Measurements from ENCODE around the gene MS4A6E. TPM values are rescaled to one million over a fixed set of nuclear protein-coding genes. Genes with fewer than 3 reads are reported as not detected.
A peak's percentile ranks its signal among the peaks of the same experiment; 100 is the strongest.

The MS4A6E gene
- total RNA-seq, 1 donor from 2014 or later, result not detected

GRCh38 chr11:60371386-60371785 lies 44.3 kb downstream of the MS4A6E start:
- DNase-seq (ENCODE audit: low spot score) (no peak), ATAC-seq (no peak)

GRCh38 chr11:60371854-60372253 lies 44.8 kb downstream of the MS4A6E start:
- ATAC-seq (no peak), DNase-seq (ENCODE audit: low spot score) (no peak)

GRCh38 chr11:60372767-60373166 lies 45.7 kb downstream of the MS4A6E start:
- no peak for ATAC-seq

GRCh38 chr11:60375316-60375715 lies 48.3 kb downstream of the MS4A6E start:
- ATAC-seq (no peak), DNase-seq (ENCODE audit: low spot score) (no peak)

More at GRCh38 chr11:60372767-60373166, 45.7 kb downstream of the MS4A6E start:
- DNase-seq (ENCODE audit: low spot score), result no peak

GRCh38 chr11:60376601-60377000 lies 49.5 kb downstream of the MS4A6E start:
- DNase-seq (ENCODE audit: low spot score), result no peak
- ATAC-seq, result no peak

- no peak for DNase-seq (ENCODE audit: low spot score)
- peak; percentile 49 for ATAC-seq
Measured at GRCh38 chr11:60377401-60378136, 50.5 kb downstream of the MS4A6E start.

GRCh38 chr11:60378354-60378753 lies 51.3 kb downstream of the MS4A6E start, which contains the start of gene MS4A7:
TSS of gene MS4A7 (plus strand) at chr11:60378532. CDS start at chr11:60383142, 4,610 bp downstream.
- DNase-seq (ENCODE audit: low spot score), result no peak

GRCh38 chr11:60389279-60389910 lies 62.3 kb downstream of the MS4A6E start:
- DNase-seq (ENCODE audit: low spot score), result no peak

More at GRCh38 chr11:60378354-60378753, 51.3 kb downstream of the MS4A6E start, which contains the start of gene MS4A7:
- peak; percentile 72 for ATAC-seq

GRCh38 chr11:60390419-60390818 lies 63.4 kb downstream of the MS4A6E start:
- DNase-seq (ENCODE audit: low spot score) (no peak), ATAC-seq (no peak)

More at GRCh38 chr11:60389279-60389910, 62.3 kb downstream of the MS4A6E start:
- ATAC-seq, result peak; percentile 18

Other genes with a start within 250 kb of the MS4A6E start
- gene MS4A2, start 238.6 kb upstream of the MS4A6E start, total RNA-seq, result 0.15 TPM
- 37.7 TPM for gene MS4A6A, start 144.2 kb upstream of the MS4A6E start, total RNA-seq
- gene MS4A4E, start 84.1 kb upstream of the MS4A6E start, total RNA-seq, result 2.3 TPM
- 5.6 TPM for gene MS4A4A, start 46.6 kb upstream of the MS4A6E start, total RNA-seq
- 13.7 TPM for gene MS4A7, start 51.3 kb downstream of the MS4A6E start, total RNA-seq
- 0.43 TPM for gene MS4A14, start 69.2 kb downstream of the MS4A6E start, total RNA-seq
- not detected for gene MS4A5, start 102.3 kb downstream of the MS4A6E start, total RNA-seq
- gene MS4A1, start 128.6 kb downstream of the MS4A6E start, total RNA-seq, result 0.40 TPM
- gene MS4A12, start 165.5 kb downstream of the MS4A6E start, total RNA-seq, result not detected
- not detected for gene MS4A13, start 188.1 kb downstream of the MS4A6E start, total RNA-seq

All from left lobe of liver (tissue), 2 donors.